IPS-18c (cell line): Measurements from ENCODE around the gene ROMO1.
"Not testable (repeated sequence)": the region's sequence is repeated elsewhere in the genome, so short reads cannot be mapped to it uniquely, and the experiment has no call there.

Source experiments
- H3K4me3 ChIP-seq: 2 replicates; pipeline ENCODE4 v1.7.0; 2013; ENCODE audit warnings: low read depth, mild to moderate bottlenecking, low read length, moderate library complexity; ENCODE audit not compliant: insufficient read depth
- H3K9me3 ChIP-seq: one replicate; pipeline ENCODE4 v1.6.1; 2013; ENCODE audit warnings: mild to moderate bottlenecking, low read length, moderate library complexity; ENCODE audit not compliant: control insufficient read depth, insufficient read depth

The ROMO1 gene

GRCh38 chr20:35720165-35721123 is 21.2 kb downstream of the ROMO1 start:
- H3K4me3 ChIP-seq, result no peak overlapping the region
- no peaks in the 10 kb centered on the region for H3K9me3 ChIP-seq

GRCh38 chr20:35721219-35721618 is 22.0 kb downstream of the ROMO1 start:
- Histone ChIP-seq H3K9me3 (no peaks in the 10 kb centered on the region), H3K4me3 (no peak overlapping the region)

- Histone ChIP-seq H3K9me3 (no peaks in the 10 kb centered on the region), H3K4me3 (no peak overlapping the region)
Measured at GRCh38 chr20:35721621-35722020, 22.4 kb downstream of the ROMO1 start.

GRCh38 chr20:35723275-35723639 is 24.1 kb downstream of the ROMO1 start:
- H3K4me3 ChIP-seq, H3K9me3 ChIP-seq: not testable (repeated sequence)

GRCh38 chr20:35723652-35724320 is 24.6 kb downstream of the ROMO1 start:
- H3K9me3 ChIP-seq, result not testable (repeated sequence)

GRCh38 chr20:35724321-35725230 is 25.4 kb downstream of the ROMO1 start:
- no peaks in the 10 kb centered on the region for H3K9me3 ChIP-seq
- H3K4me3 ChIP-seq, result no peak overlapping the region

More at GRCh38 chr20:35723652-35724320, 24.6 kb downstream of the ROMO1 start:
- H3K4me3 ChIP-seq, result not testable (repeated sequence)

- Histone ChIP-seq H3K4me3 (no peak overlapping the region), H3K9me3 (no peaks in the 10 kb centered on the region)
Measured at GRCh38 chr20:35726842-35727711, 27.9 kb downstream of the ROMO1 start.

- Histone ChIP-seq H3K9me3 (no peaks in the 10 kb centered on the region), H3K4me3 (no peak overlapping the region)
Measured at GRCh38 chr20:35729283-35729807, 30.1 kb downstream of the ROMO1 start.

GRCh38 chr20:35729836-35730582 is 30.8 kb downstream of the ROMO1 start:
- no peak overlapping the region for H3K4me3 ChIP-seq

GRCh38 chr20:35730583-35731468 is 31.6 kb downstream of the ROMO1 start:
- H3K9me3 ChIP-seq, result no peaks in the 10 kb centered on the region
- H3K4me3 ChIP-seq, result no peak overlapping the region

More at GRCh38 chr20:35729836-35730582, 30.8 kb downstream of the ROMO1 start:
- H3K9me3 ChIP-seq, result no peaks in the 10 kb centered on the region

- Histone ChIP-seq H3K9me3 (no peaks in the 10 kb centered on the region), H3K4me3 (no peak overlapping the region)
Measured at GRCh38 chr20:35731469-35731788, 32.2 kb downstream of the ROMO1 start.

GRCh38 chr20:35731862-35732643 is 32.8 kb downstream of the ROMO1 start:
- H3K9me3 ChIP-seq, result no peaks in the 10 kb centered on the region
- H3K4me3 ChIP-seq, result no peak overlapping the region

GRCh38 chr20:35732644-35732982 is 33.4 kb downstream of the ROMO1 start:
- no peak overlapping the region for H3K4me3 ChIP-seq
- H3K9me3 ChIP-seq, result no peaks in the 10 kb centered on the region

GRCh38 chr20:35734374-35734773 is 35.2 kb downstream of the ROMO1 start:
- Histone ChIP-seq H3K4me3 (no peak overlapping the region), H3K9me3 (no peaks in the 10 kb centered on the region)
